Activated gamma-delta T cell treated with Interleukin-2 at 50 U/mL for 16 hours (primary cell): ENCODE measurements around the gene DEFB123.

Experiments used
- DNase-seq: peaks from one replicate; pipeline ENCODE4 v3.0.0-alpha.2; 2020

Gene DEFB123

DNA sequence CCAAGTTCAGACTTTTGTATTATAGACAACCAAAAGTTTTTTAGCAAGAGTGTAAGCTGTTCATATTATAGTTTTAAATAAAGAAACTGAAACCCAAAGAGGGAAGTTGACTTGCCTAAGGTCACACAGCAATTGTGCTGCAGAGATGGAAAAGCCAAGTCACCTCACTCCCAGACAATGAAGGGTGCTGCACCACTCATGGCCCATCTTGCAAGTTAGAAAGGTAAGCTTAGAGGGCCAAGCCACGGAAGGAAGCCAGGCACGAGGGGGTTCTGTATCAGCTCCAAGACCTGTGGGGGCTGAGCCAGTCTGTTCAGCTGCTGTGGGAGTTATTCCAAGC, 33.6 kb downstream of the DEFB123 start:
- DNase-seq, result no peak

DNA sequence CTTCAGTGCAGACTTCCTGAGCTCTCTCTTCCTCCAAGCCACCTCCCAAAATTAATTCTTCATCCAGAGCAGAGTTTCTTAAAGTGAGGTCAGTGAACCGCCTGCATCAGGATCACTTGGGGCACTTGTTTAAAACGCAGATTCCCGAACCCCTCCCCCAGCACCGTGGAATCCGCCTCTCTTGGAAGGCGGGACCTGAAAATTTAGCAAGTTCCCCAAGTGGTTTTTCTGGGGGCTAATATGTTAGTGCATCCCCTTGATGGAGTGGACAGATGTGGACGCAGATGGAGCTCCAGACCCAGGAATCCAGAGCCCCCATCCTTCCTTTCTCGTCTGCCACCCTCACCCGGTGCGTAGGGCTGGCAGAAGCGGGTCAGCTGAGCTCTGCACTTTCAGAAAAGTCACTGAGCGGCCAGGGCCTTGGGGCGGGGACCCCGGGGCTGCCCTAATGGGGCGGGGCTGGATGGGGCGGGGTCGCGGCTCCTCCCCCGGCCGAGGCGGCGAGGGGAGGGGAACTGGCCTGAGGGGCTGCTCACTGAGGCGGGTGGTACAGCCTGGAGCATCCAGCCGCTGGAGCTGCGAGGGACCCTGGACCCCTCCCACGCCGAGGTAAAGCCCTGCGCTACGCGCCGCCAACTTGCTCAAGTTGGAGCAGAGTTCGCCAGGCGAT, 34.5 kb downstream of the DEFB123 start, which contains the start of the genes DEFB124 and REM1:
TSS of gene DEFB124 (minus strand) at position 370 of the 670 bp plus-strand sequence. CDS start 2,114 bp downstream, outside the sequence.
TSS of gene REM1 (plus strand) at position 531 of the 670 bp plus-strand sequence. CDS start 1,158 bp downstream, outside the sequence.
- no peak for DNase-seq

DNA sequence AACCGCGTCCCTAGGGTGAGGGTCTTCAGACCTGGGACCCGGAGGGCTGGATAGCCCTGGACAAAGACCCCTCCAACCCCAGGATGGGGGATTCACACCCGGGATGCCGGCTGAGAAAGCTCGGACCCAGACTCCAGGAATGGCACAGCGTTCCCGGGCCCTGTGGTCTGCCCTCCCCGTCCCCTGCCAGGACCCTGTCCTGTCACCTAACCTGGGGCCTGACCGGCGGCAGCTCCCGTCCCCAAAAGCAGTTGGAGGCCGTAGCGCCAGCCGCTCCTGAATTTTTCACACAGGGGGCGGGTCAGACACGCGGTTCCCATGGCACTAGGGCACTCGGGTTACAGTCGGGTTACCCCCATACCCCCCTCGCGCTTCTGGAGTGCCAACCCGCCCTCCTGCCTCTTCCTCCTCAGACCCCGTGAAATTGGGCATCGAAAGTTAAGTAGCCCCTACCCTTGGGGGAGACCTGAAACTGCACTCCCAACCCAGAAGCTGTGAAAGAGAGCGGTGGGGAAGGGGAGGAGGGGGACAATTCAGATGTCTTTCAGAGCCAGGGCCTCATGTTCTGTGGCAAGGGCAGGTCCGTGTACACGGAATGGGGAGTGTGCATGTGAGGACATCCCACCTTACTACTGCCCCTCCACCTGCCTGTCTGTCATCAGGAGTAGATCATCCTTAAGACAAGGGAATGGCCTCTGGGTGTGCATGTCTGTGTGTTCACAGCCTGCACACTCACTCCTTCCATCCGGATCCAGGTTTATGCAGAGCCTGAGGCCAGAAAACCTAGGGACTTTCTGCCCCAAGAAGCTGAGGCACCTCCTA, 35.3 kb downstream of the DEFB123 start:
- no peak for DNase-seq

DNA sequence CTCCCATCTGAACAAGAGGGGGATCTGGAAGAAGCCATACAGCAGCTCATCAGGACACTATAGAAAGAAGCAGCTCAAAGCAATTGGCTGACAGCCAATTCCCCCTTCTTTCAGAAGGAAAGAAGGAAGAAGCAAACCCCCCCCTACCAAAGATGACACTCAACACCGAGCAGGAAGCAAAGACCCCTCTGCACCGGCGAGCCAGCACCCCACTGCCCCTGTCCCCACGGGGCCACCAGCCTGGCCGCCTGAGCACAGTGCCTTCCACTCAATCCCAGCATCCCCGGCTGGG, 35.8 kb downstream of the DEFB123 start:
- no peak for DNase-seq

DNA sequence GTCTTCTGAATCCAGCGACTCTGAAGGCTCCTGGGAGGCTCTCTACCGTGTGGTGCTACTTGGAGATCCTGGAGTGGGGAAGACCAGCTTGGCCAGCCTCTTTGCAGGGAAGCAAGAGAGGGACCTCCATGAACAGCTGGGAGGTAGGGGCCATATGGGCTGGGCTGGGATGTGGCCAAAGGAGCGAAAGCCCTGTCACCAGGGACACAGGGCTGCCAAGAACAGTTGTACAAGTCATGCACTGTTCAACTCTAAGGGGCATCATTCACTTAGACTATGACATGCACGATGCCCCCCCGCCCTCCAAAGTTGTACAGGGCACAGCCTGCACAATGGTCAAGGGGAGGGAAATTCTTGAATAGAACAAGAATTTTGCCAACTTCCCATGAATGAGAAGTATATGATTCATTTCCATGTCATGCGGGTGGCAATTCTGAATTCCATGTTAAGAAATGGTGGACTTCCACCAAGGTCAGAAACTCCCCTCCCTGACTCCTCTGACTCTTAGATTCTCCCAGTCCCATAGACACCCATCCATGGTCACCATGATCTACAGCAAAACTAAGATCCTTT, 36.3 kb downstream of the DEFB123 start:
- no peak for DNase-seq

DNA sequence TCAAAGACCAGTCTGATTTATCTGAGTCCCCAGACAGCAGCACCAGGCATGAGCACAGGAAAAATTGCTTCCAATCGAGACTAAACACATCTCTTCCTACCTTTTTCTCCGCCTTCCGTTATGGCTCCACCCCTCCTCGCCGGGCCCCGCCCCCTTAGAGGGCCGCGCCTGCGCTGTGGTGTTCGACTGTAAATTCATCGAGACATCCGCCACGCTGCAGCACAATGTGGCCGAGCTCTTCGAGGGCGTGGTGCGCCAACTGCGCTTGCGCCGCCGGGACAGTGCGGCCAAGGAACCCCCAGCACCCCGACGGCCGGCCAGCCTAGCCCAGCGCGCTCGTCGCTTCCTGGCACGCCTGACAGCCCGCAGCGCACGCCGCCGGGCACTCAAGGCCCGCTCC, 43.6 kb downstream of the DEFB123 start:
- no peak for DNase-seq

DNA sequence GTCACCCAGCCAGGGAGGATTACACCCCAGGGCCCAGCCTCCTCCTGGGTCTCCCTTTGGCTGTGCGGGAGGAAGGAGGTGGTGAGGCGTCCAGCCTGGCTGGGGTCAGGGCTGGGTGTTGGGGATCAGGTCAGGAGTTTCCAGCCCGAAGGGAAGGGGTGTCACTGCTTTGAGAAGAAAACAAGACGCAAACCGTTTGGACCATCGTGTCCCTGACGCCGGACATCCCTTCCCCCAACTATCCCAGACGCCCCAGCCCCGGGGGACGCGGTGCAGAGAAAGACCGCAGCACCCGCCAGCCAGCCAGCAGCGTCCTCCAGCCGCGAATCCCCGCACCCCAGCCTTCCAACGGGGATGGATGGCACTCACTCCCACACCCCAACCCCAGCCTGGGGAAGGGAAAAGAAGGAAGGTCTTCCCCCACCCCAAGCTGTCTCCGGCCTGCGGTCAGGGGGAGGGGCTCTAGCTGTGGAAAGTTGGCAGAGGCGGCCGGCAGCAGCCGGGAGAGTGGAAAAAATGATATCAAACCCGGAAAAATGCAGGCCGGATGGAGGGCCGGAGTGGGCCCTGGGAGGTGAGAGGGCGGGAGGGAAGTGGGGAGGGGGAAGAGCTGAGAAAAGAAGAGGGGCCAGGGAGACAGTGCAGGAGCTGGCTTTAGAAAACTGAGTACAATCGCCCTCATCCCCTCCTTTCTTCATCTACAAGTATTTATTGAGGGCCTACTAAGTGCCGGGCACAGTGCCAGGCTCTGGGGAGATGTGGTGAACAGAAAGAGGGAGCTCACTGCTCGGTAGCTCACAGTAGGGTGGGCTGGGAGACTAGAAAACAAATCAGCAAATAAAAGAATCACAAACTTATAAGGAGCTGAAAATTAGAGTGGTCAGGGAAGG, 45.3 kb downstream of the DEFB123 start:
- DNase-seq, result no peak

DNA sequence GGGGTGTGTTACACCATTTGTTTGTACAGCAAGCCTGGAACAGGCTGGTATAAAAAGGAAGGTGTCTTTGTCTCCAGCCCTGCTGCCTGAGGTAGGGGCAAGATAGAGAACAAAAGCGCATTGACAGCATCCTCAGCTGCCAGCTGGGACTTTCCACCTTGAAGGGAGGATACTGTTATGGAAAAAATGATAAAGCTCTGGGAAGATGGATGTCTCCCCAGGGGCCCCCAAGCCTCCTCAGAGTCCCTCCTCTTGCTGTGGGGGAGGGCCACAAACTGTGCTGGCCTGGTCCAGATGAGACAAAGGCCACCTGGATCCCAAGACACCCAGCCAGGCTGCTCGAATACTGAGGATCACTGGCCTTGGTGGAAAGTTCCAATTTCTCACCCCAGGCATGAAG, 47.7 kb downstream of the DEFB123 start:
- no peak for DNase-seq

DNA sequence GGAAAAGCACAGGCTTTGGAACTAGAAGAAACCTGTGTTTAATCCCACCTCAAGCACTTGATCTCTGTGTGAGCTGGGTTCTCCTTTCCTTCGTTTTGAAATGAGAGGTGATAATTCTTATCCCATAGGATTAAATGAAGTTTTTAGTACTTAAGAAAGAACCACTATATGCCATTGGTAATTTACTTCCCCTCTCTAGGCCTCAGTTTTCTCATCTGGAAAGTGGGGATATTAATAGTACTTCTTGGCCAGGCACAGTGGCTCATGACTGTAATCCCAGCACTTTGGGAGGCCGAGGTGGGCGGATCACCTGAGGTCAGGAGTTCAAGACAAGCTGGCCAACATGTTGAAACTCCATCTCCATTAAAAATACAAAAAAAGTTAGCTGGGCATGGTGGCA, 48.7 kb downstream of the DEFB123 start:
- no peak for DNase-seq

GRCh38 chr20:31490752-31491151, 50.3 kb downstream of the DEFB123 start:
- DNase-seq, result no peak

DNA sequence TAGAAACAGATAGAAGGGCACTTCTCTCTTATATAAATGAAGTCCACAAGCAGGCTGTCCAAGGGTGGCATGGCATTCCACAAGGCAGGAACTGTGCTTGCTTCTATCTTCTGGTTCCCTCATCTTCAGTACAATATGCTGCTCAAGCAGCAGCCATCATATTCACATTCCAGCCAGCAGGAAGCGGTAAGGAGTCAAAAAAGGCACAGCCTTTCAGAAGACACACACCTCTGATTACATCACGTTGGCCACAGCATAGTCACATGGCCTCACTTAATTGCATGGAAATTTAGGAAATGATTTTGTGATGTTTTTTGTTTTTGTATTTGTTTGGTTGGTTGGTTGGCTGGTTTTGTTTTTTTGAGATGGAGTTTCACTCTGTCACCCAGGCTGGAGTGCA, 53.7 kb downstream of the DEFB123 start:
- DNase-seq, result no peak

GRCh38 chr20:31496761-31497295, 56.4 kb downstream of the DEFB123 start:
- DNase-seq, result no peak

GRCh38 chr20:31497838-31498540, 57.6 kb downstream of the DEFB123 start:
- DNase-seq, result no peak
